ENCODE measurements around the gene ARFGAP1. TPM values are rescaled to one million over a fixed set of nuclear protein-coding genes. Genes with fewer than 3 reads are reported as not detected.

Gene ARFGAP1
- total and polyA plus RNA-seq, 2 experiments from 2014 or later: 41.5 to 95.5 TPM

GRCh38 chr20:63322146-63322932 is 49.7 kb downstream of the ARFGAP1 start (continued):
- TF ChIP-seq REST (IDR thresholded peaks at IDR 0.05; ENCODE audit: unreplicated experiment): no peak
- no peak for TF ChIP-seq JUNB (IDR thresholded peaks at IDR 0.05; ENCODE audit: unreplicated experiment)
- no peak for TF ChIP-seq EZH2 (IDR thresholded peaks at IDR 0.05; ENCODE audit: low read depth, unreplicated experiment)
- no peak for TF ChIP-seq CREB1 (CRISPR knock-in tag; IDR thresholded peaks at IDR 0.05; ENCODE audit: low read depth)
- TF ChIP-seq STAT1 (IDR thresholded peaks at IDR 0.05; ENCODE audit: unreplicated experiment): no peak
- TF ChIP-seq POLR2AphosphoS5 (IDR thresholded peaks at IDR 0.05; ENCODE audit: low read depth): no peak
- no peak for TF ChIP-seq NANOG (IDR thresholded peaks at IDR 0.05; ENCODE audit: borderline replicate concordance)
- no peak for TF ChIP-seq ETS1 (IDR thresholded peaks at IDR 0.05)
- no peak for TF ChIP-seq ZNF331 (CRISPR knock-in tag; IDR thresholded peaks at IDR 0.05; ENCODE audit: low read depth)
- no peak for TF ChIP-seq EZH2phosphoT487 (IDR thresholded peaks at IDR 0.05; ENCODE audit: unreplicated experiment)

GRCh38 chr20:63322933-63323273 is 50.3 kb downstream of the ARFGAP1 start:
- no peaks in the 10 kb centered on the region; the same call in 2 of the 3 replicates for H3K36me3 Mint-ChIP-seq (ENCODE audit: low read depth)
- no peaks in the 10 kb centered on the region for H3K9me2 ChIP-seq (ENCODE audit: insufficient read depth)
- no peak overlapping the region for H3K4me2 ChIP-seq
- H3K4me3 Mint-ChIP-seq: no peak overlapping the region; the same call in 2 of the 3 replicates
- ATAC-seq (peak; percentile 24), DNase-seq (ENCODE audit: low spot score) (no peak)
- no peaks in the 10 kb centered on the region for H3F3A ChIP-seq (replicated peaks; ENCODE audit: low read depth)
- no peaks in the 10 kb centered on the region for H4K20me1 ChIP-seq (replicated peaks; ENCODE audit: insufficient read depth)
- H3K27ac Mint-ChIP-seq: peak overlapping the region; percentile 28; the same call in 1 of the 2 replicates
- peaks cover 8% of the 10 kb centered on the region for H3K27me3 Mint-ChIP-seq (ENCODE audit: insufficient read depth, low read depth, poor library complexity)
- TF ChIP-seq POLR2AphosphoS5 (IDR thresholded peaks at IDR 0.05; ENCODE audit: low read depth) (no peak), CREB1 (CRISPR knock-in tag; IDR thresholded peaks at IDR 0.05; ENCODE audit: low read depth) (no peak), CTCF (conservative IDR thresholded peaks at IDR 0.05; ENCODE audit: low read depth in 2 of 2) (no peak), ZNF331 (CRISPR knock-in tag; IDR thresholded peaks at IDR 0.05; ENCODE audit: low read depth) (no peak)
- no peaks in the 10 kb centered on the region for H3K27me3 ChIP-seq (ENCODE audit: insufficient read depth)
- H3K4me3 ChIP-seq: no peak overlapping the region
- no peaks in the 10 kb centered on the region for H3K4me1 ChIP-seq (ENCODE audit: insufficient read depth)
- no peaks in the 10 kb centered on the region for H3K36me3 ChIP-seq (ENCODE audit: insufficient read depth)
- H3K27ac ChIP-seq (ENCODE audit: low read depth): no peak overlapping the region
- H3K79me2 ChIP-seq (replicated peaks; ENCODE audit: insufficient read depth): no peaks in the 10 kb centered on the region
- H2AFZ ChIP-seq: peak overlapping the region; percentile 76
- H3K4me1 Mint-ChIP-seq: peaks cover 8% of the 10 kb centered on the region
- H3K9me3 Mint-ChIP-seq: no peaks in the 10 kb centered on the region; the same call in 2 of the 3 replicates
